ENCODE data around the gene TYMS. TPM values are rescaled to one million over a fixed set of nuclear protein-coding genes. Genes with fewer than 3 reads are reported as not detected.

Gene TYMS
- total RNA-seq, 1 donor from 2014 or later, result 3.1 TPM

GRCh38 chr18:615092-615521, 42.3 kb upstream of the TYMS start:
- no peak for TF ChIP-seq CTCF (IDR thresholded peaks at IDR 0.05; ENCODE audit: borderline replicate concordance)
- Histone ChIP-seq H3K9me3 (replicated peaks) (no peaks in the 10 kb centered on the region), H3K4me3 (no peak overlapping the region), H3K27ac (replicated peaks) (peak overlapping the region; percentile 41), H3K27me3 (ENCODE audit: low read depth) (peaks cover 7% of the 10 kb centered on the region), H3K36me3 (no peaks in the 10 kb centered on the region), H3K4me1 (no peaks in the 10 kb centered on the region)
- no peak for DNase-seq
- intact Hi-C loops (cut with micrococcal nuclease), result loop anchor here (5.0 kb wide), 1 partner anchor 328 kb away; no protein-coding TSS in a partner anchor

GRCh38 chr18:615773-616172, 41.7 kb upstream of the TYMS start:
- no peak overlapping the region for H3K4me3 ChIP-seq
- peaks cover 7% of the 10 kb centered on the region for H3K27me3 ChIP-seq (ENCODE audit: low read depth)
- no peak for TF ChIP-seq CTCF (IDR thresholded peaks at IDR 0.05; ENCODE audit: borderline replicate concordance)
- DNase-seq, result no peak
- H3K4me1 ChIP-seq, result no peaks in the 10 kb centered on the region
- no peaks in the 10 kb centered on the region for H3K9me3 ChIP-seq (replicated peaks)
- peak overlapping the region; percentile 41 for H3K27ac ChIP-seq (replicated peaks)
- H3K36me3 ChIP-seq, result no peaks in the 10 kb centered on the region
- intact Hi-C loops (cut with micrococcal nuclease), result loop anchor here (5.0 kb wide), 1 partner anchor 328 kb away; no protein-coding TSS in a partner anchor

- Histone ChIP-seq H3K36me3 (no peaks in the 10 kb centered on the region), H3K9me3 (replicated peaks) (no peaks in the 10 kb centered on the region), H3K27me3 (ENCODE audit: low read depth) (peaks cover 7% of the 10 kb centered on the region), H3K27ac (replicated peaks) (no peak overlapping the region), H3K4me1 (no peaks in the 10 kb centered on the region), H3K4me3 (no peak overlapping the region)
- peak; percentile 80 for TF ChIP-seq CTCF (IDR thresholded peaks at IDR 0.05; ENCODE audit: borderline replicate concordance)
- intact Hi-C loops (cut with micrococcal nuclease), result loop anchor here (5.0 kb wide), 1 partner anchor 329 kb away; no protein-coding TSS in a partner anchor
- DNase-seq, result no peak
Measured at GRCh38 chr18:616380-616995, 41.0 kb upstream of the TYMS start.

- no peak for TF ChIP-seq CTCF (IDR thresholded peaks at IDR 0.05; ENCODE audit: borderline replicate concordance)
- no peak for DNase-seq
- peaks cover 13% of the 10 kb centered on the region for H3K27me3 ChIP-seq (ENCODE audit: low read depth)
- H3K36me3 ChIP-seq, result no peaks in the 10 kb centered on the region
- no peak overlapping the region for H3K27ac ChIP-seq (replicated peaks)
- H3K4me1 ChIP-seq, result no peaks in the 10 kb centered on the region
- intact Hi-C loops (cut with micrococcal nuclease), result loop anchor here (5.0 kb wide), 1 partner anchor 331 kb away; no protein-coding TSS in a partner anchor
- no peaks in the 10 kb centered on the region for H3K9me3 ChIP-seq (replicated peaks)
- no peak overlapping the region for H3K4me3 ChIP-seq
Measured at GRCh38 chr18:617970-618504, 39.4 kb upstream of the TYMS start.

GRCh38 chr18:618618-619017, 38.8 kb upstream of the TYMS start:
- no peaks in the 10 kb centered on the region for H3K36me3 ChIP-seq
- no peak for TF ChIP-seq CTCF (IDR thresholded peaks at IDR 0.05; ENCODE audit: borderline replicate concordance)
- no peaks in the 10 kb centered on the region for H3K9me3 ChIP-seq (replicated peaks)
- H3K4me3 ChIP-seq, result no peak overlapping the region
- H3K27me3 ChIP-seq (ENCODE audit: low read depth), result peaks cover 15% of the 10 kb centered on the region
- DNase-seq, result no peak
- no peak overlapping the region for H3K27ac ChIP-seq (replicated peaks)
- no peaks in the 10 kb centered on the region for H3K4me1 ChIP-seq
- intact Hi-C loops (cut with micrococcal nuclease), result loop anchor here (5.0 kb wide), 1 partner anchor 331 kb away; no protein-coding TSS in a partner anchor

All from left ventricle myocardium inferior (tissue), 1 donor.